CD4-positive, alpha-beta T cell (primary cell): ENCODE measurements around the gene CFAP161. TPM values are rescaled to one million over a fixed set of nuclear protein-coding genes. Genes with fewer than 3 reads are reported as not detected.
A peak's percentile ranks its signal among the peaks of the same experiment; 100 is the strongest.

Experiments used
- ATAC-seq: fragments of 200-7000 bp; cut with Tn5 transposase; one replicate; pipeline ENCODE4 v1.10.0; 2022; ENCODE audit warnings: mild to moderate bottlenecking; ENCODE audit not compliant: poor library complexity
- CTCF ChIA-PET: fragments of 350-600 bp; sonication (Branson Sonifier 250); formaldehyde crosslinking; loops from one replicate; lab custom pipeline; 2021; ENCODE audit warnings: antibody characterized with exemption, inconsistent platforms; lab: Charles Lee
- POLR2A ChIA-PET: fragments of 350-600 bp; sonication (Branson Sonifier 250); formaldehyde crosslinking; loops from one replicate; lab custom pipeline; 2021; ENCODE audit warnings: antibody characterized with exemption, inconsistent platforms; lab: Charles Lee
- DNase-seq, 14 experiments: peaks; one replicate each; pipeline ENCODE4 v3.0.0-alpha.2; 2013 to 2020; ENCODE audit warnings: mixed read lengths in 2 of 14
- H3K27ac ChIP-seq, 2 donors: one replicate each; pipeline versions ENCODE4 v1.5.1 to v1.7.0; 2013; ENCODE audit warnings: low read length in 2 of 2, low read depth in 1 of 2, mild to moderate bottlenecking in 1 of 2
- H3K27me3 ChIP-seq, 2 experiments: 1 replicate in 1 of 2; 2 replicates in 1 of 2; pipeline versions ENCODE4 v1.6.1 to v1.7.0; 2013; ENCODE audit warnings: low read length in 2 of 2, control low read depth in 1 of 2, mild to moderate bottlenecking in 1 of 2, moderate library complexity in 1 of 2; ENCODE audit not compliant: insufficient read depth in 2 of 2, control insufficient read depth in 1 of 2
- H3K36me3 ChIP-seq: one replicate; pipeline ENCODE4 v1.6.1; 2013; ENCODE audit warnings: low read length, control low read depth; ENCODE audit not compliant: insufficient read depth
- H3K4me1 ChIP-seq: one replicate; pipeline ENCODE4 v1.6.1; 2013; ENCODE audit warnings: low read length, control low read depth; ENCODE audit not compliant: insufficient read depth
- H3K4me3 ChIP-seq: one replicate; pipeline ENCODE4 v1.5.1; 2013; ENCODE audit warnings: mild to moderate bottlenecking, low read length, moderate library complexity
- H3K9me3 ChIP-seq, 2 experiments: 1 replicate in 1 of 2; 2 replicates in 1 of 2; pipeline versions ENCODE4 v1.6.1 to v1.7.0; 2013; ENCODE audit warnings: low read length in 2 of 2, mild to moderate bottlenecking in 2 of 2, control low read depth in 1 of 2, moderate library complexity in 1 of 2; ENCODE audit not compliant: control insufficient read depth in 1 of 2, insufficient read depth in 1 of 2
- H3K27ac Mint-ChIP-seq: one replicate; pipeline ENCODE4 v1.8.0; 2020; ENCODE audit warnings: mixed read lengths
- H3K27me3 Mint-ChIP-seq: one replicate; pipeline ENCODE4 v1.8.0; 2021; ENCODE audit warnings: mixed read lengths
- H3K36me3 Mint-ChIP-seq: one replicate; pipeline ENCODE4 v1.8.0; 2021; ENCODE audit warnings: low read depth, mixed read lengths
- H3K4me1 Mint-ChIP-seq: one replicate; pipeline ENCODE4 v1.8.0; 2021; ENCODE audit warnings: low read depth, mixed read lengths
- H3K4me3 Mint-ChIP-seq: one replicate; pipeline ENCODE4 v1.8.0; 2020; ENCODE audit warnings: mild to moderate bottlenecking, mixed read lengths
- H3K9me3 Mint-ChIP-seq: one replicate; pipeline ENCODE4 v1.8.0; 2020; ENCODE audit warnings: mixed read lengths
- intact Hi-C, 2 experiments: fragments of 100-400 bp; cut with DNase I in 1 of 2; cut with micrococcal nuclease in 1 of 2; formaldehyde crosslinking; loops; one replicate each; pipeline versions ENCODE4 v1.15.1 to v1.9.0; 2023 to 2025; cut with DNase I, micrococcal nuclease
- total RNA-seq, 174 experiments: library from RNA in 2 of 174; stranded (reverse) in 2 of 174; gene quantifications; one replicate each; pipeline ENCODE4 v1.2.3 and lab custom pipeline; 2021 to 2026
- TF ChIP-seq, protein P1 (sequence below): fragments of 200-600 bp; IDR thresholded peaks from one replicate; pipeline ENCODE4 v1.8.0; 2022; ENCODE audit warnings: antibody characterized with exemption, mild to moderate bottlenecking

CFAP161 gene
- total RNA-seq, 2 experiments from 2014 or later, result not detected

DNA sequence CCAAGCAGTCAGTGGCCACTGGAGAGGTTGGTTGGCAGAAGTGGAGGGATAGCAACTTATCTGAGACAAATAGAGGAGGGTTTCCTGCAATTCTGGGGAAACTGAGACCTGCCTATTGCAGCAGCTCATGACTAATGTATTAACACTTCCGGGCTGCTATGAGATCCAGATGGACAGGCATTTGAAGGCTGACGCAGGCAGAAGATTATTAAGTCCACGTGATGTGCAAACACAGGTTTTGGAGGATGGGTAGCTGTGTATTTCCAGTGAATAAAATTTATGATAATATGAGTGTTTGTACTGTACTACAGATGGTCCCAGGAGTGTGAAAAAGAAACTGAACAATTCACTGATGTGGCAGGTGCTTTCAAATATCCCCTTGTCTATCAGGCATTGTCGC lies 28.5 kb upstream of the CFAP161 start:
- Histone ChIP-seq H3K27me3 (peaks cover under 1 to 7% of the 10 kb centered on the region in 2 experiments), H3K27ac (no peak overlapping the region), H3K4me3 (no peak overlapping the region), H3K36me3 (no peaks in the 10 kb centered on the region), H3K4me1 (no peaks in the 10 kb centered on the region), H3K9me3 (no peaks in the 10 kb centered on the region)
- peaks cover 33% of the 10 kb centered on the region for H3K27me3 Mint-ChIP-seq
- no peak for ATAC-seq
- ChIA-PET POLR2A (no interaction called here), CTCF (interaction anchor here (4.7 kb wide), 1 partner anchor 160 kb away, joined by 34 read pairs; no protein-coding TSS in a partner anchor)
- no peak for DNase-seq
- H3K36me3 Mint-ChIP-seq, result no peaks in the 10 kb centered on the region
- intact Hi-C loops, result loop anchor here in 1 of 2 experiments (5.0 kb wide), 3 partner anchors 108 to 648 kb away; no protein-coding TSS in a partner anchor
- H3K9me3 Mint-ChIP-seq, result no peaks in the 10 kb centered on the region
- TF ChIP-seq, protein P1, sequence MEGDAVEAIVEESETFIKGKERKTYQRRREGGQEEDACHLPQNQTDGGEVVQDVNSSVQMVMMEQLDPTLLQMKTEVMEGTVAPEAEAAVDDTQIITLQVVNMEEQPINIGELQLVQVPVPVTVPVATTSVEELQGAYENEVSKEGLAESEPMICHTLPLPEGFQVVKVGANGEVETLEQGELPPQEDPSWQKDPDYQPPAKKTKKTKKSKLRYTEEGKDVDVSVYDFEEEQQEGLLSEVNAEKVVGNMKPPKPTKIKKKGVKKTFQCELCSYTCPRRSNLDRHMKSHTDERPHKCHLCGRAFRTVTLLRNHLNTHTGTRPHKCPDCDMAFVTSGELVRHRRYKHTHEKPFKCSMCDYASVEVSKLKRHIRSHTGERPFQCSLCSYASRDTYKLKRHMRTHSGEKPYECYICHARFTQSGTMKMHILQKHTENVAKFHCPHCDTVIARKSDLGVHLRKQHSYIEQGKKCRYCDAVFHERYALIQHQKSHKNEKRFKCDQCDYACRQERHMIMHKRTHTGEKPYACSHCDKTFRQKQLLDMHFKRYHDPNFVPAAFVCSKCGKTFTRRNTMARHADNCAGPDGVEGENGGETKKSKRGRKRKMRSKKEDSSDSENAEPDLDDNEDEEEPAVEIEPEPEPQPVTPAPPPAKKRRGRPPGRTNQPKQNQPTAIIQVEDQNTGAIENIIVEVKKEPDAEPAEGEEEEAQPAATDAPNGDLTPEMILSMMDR, result no peak
- no peaks in the 10 kb centered on the region for H3K4me1 Mint-ChIP-seq
- no peak overlapping the region for H3K27ac Mint-ChIP-seq
- no peak overlapping the region for H3K4me3 Mint-ChIP-seq

DNA sequence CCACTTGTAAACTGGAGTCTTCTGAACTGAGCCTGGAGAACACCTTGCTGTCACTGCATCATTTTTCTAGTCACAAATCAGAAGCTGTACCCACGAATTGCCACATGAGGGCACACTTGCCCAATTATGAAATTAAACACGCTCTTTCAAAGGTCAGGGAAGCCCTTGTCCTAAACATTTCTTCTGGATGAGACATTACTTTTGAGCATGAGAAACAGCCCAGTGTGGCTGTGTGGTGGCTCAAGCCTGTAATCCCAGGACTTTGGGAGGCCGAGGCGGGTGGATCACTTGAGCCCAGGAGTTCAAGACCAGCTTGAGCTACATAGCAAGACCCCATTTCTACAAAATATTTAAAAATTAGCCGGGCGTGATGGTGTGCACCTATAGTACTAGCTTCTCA lies 27.5 kb upstream of the CFAP161 start:
- Mint-ChIP-seq H3K9me3 (no peaks in the 10 kb centered on the region), H3K4me3 (no peak overlapping the region), H3K27ac (no peak overlapping the region), H3K36me3 (no peaks in the 10 kb centered on the region), H3K27me3 (peaks cover 35% of the 10 kb centered on the region), H3K4me1 (no peaks in the 10 kb centered on the region)
- Histone ChIP-seq H3K4me1 (no peaks in the 10 kb centered on the region), H3K27ac (no peak overlapping the region), H3K9me3 (no peaks in the 10 kb centered on the region), H3K4me3 (no peak overlapping the region), H3K27me3 (peaks cover 5 to 7% of the 10 kb centered on the region in 2 experiments), H3K36me3 (no peaks in the 10 kb centered on the region)
- peak in 13 of 14 experiments; percentile 4 to 64 (median 20) for DNase-seq
- intact Hi-C loops, result loop anchor here (1.0 to 5.0 kb wide), 7 partner anchors 109 to 1092 kb away; no protein-coding TSS in a partner anchor
- ATAC-seq, result peak; percentile 24
- TF ChIP-seq, protein P1, result peak; percentile 79
- ChIA-PET POLR2A (no interaction called here), CTCF (interaction anchor here (1.0 to 4.7 kb wide), 4 partner anchors 16 to 294 kb away, joined by 3 to 34 read pairs (median 3); no protein-coding TSS in a partner anchor)

DNA sequence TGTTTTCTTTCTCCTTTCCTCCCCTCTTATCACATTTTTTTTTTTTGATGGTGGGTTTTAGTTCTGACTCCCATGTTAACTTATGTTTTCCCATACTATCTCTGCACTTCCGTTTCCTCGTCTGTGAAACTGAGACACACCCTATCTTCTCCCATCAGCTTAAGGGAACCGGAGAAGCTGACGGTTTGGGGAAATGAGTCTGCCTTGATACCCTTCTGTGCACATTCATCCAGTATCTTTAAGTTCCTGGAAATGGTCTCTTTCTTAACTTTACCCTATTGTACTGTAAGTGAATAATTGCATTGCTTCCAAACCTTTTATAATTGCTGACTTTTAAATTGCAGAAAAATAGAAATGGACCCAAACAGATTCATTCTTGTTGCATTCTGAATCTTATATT lies 26.2 kb upstream of the CFAP161 start:
- ATAC-seq (no peak), DNase-seq (no peak)
- TF ChIP-seq, protein P1, result no peak
- H3K36me3 ChIP-seq, result no peaks in the 10 kb centered on the region
- peaks cover 5 to 7% of the 10 kb centered on the region in 2 experiments for H3K27me3 ChIP-seq
- H3K9me3 Mint-ChIP-seq, result no peaks in the 10 kb centered on the region
- H3K27ac ChIP-seq, result no peak overlapping the region
- H3K9me3 ChIP-seq, result no peaks in the 10 kb centered on the region
- intact Hi-C loops, result loop anchor here (1.0 to 5.0 kb wide), 7 partner anchors 111 to 1091 kb away; no protein-coding TSS in a partner anchor
- CTCF ChIA-PET, result interaction anchor here (4.7 kb wide), 1 partner anchor 158 kb away, joined by 34 read pairs; no protein-coding TSS in a partner anchor
- no peaks in the 10 kb centered on the region for H3K36me3 Mint-ChIP-seq
- POLR2A ChIA-PET, result interaction anchor here (0.7 kb wide), 1 partner anchor 202 kb away, joined by 3 read pairs; no protein-coding TSS in a partner anchor
- no peak overlapping the region for H3K4me3 Mint-ChIP-seq
- H3K27ac Mint-ChIP-seq, result no peak overlapping the region
- H3K4me3 ChIP-seq, result no peak overlapping the region
- H3K4me1 ChIP-seq, result no peaks in the 10 kb centered on the region
- peaks cover 31% of the 10 kb centered on the region for H3K27me3 Mint-ChIP-seq
- H3K4me1 Mint-ChIP-seq, result no peaks in the 10 kb centered on the region
